Measurements from ENCODE around the gene VCAN. TPM values are rescaled to one million over a fixed set of nuclear protein-coding genes. Genes with fewer than 3 reads are reported as not detected.

Gene VCAN
- total RNA-seq (2014; rRNA removed; shearing (Covaris generic)) (241 and 327 TPM in 2 replicates), polyA plus RNA-seq (2016; fragmentation: Nextera tagmentation; extraction: Ambion mirVana) (98.5 and 98.9 TPM in 2 replicates)

GRCh38 chr5:83471405-83472212, at the start of gene VCAN:
TSS of gene VCAN (plus strand) at chr5:83471744. CDS start at chr5:83483519, 11,775 bp downstream.
- H3K4me1 ChIP-seq (ENCODE audit: insufficient read depth): peaks cover 25% of the 10 kb centered on the region
- H3K9me3 ChIP-seq (ENCODE audit: low read depth): no peaks in the 10 kb centered on the region
- H2AFZ ChIP-seq: peak within 1 kb of the TSS; percentile 74
- H3F3A ChIP-seq (ENCODE audit: insufficient read depth): peaks cover 46% of the 10 kb centered on the region
- no peak for TF ChIP-seq EZH2 (IDR thresholded peaks at IDR 0.05; ENCODE audit: insufficient read depth, poor library complexity, severe bottlenecking)
- no peak for TF ChIP-seq EZH2phosphoT487 (IDR thresholded peaks at IDR 0.05; ENCODE audit: insufficient read depth, low read depth)
- H3K27ac ChIP-seq: peak within 1 kb of the TSS; percentile 93
- H3K4me3 ChIP-seq: peak within 1 kb of the TSS; percentile 90
- H3K9ac ChIP-seq: peak within 1 kb of the TSS; percentile 86
- peaks cover 2% of the 10 kb centered on the region; the same call in 1 of the 2 replicates for H3K27me3 ChIP-seq (replicated peaks; ENCODE audit: insufficient read depth)
- H3K36me3 ChIP-seq (ENCODE audit: low read depth): no peaks in the 10 kb centered on the region
- peak within 1 kb of the TSS; percentile 94 for H3K4me2 ChIP-seq (ENCODE audit: unreplicated experiment)
- peaks cover 19% of the 10 kb centered on the region for H3K79me2 ChIP-seq (ENCODE audit: insufficient read depth)
- H4K20me1 ChIP-seq (ENCODE audit: insufficient read depth): no peaks in the 10 kb centered on the region
- in situ Hi-C loops (cut with MboI): loop anchor here (25.0 kb wide), 1 partner anchor 834 kb away; no protein-coding TSS in a partner anchor
- DNase-seq: peak; percentile 89
- H3K9me2 ChIP-seq (ENCODE audit: insufficient read depth): no peaks in the 10 kb centered on the region
- 1 to 2% methylated on average over 40 to 41 of the region's 43 CpGs for WGBS, 2 experiments (ENCODE audit: low coverage in 1 of 2, low lambda C conversion rate in 2 of 2, missing lambda C conversion rate in 2 of 2)

GRCh38 chr5:83422284-83422683, 49.3 kb upstream of the VCAN start:
- H4K20me1 ChIP-seq (ENCODE audit: insufficient read depth): no peaks in the 10 kb centered on the region
- WGBS, 2 experiments (ENCODE audit: low coverage in 1 of 2, low lambda C conversion rate in 2 of 2, missing lambda C conversion rate in 2 of 2): 97 to 98% methylated on average over 1 of the region's 1 CpG
- in situ Hi-C loops (cut with MboI): no loop called here

GRCh38 chr5:83426855-83427254, 44.7 kb upstream of the VCAN start:
- DNase-seq: no peak
- WGBS, 2 experiments (ENCODE audit: low coverage in 1 of 2, low lambda C conversion rate in 2 of 2, missing lambda C conversion rate in 2 of 2): 57 to 63% methylated on average over 1 of the region's 1 CpG
- no peaks in the 10 kb centered on the region for H3K36me3 ChIP-seq (ENCODE audit: low read depth)
- in situ Hi-C loops (cut with MboI): no loop called here
- H3K27ac ChIP-seq: no peak overlapping the region
- no peaks in the 10 kb centered on the region for H3K79me2 ChIP-seq (ENCODE audit: insufficient read depth)
- no peaks in the 10 kb centered on the region for H3K27me3 ChIP-seq (replicated peaks; ENCODE audit: insufficient read depth)
- H3F3A ChIP-seq (ENCODE audit: insufficient read depth): no peaks in the 10 kb centered on the region
- H3K4me1 ChIP-seq (ENCODE audit: insufficient read depth): no peaks in the 10 kb centered on the region
- H3K9me3 ChIP-seq (ENCODE audit: low read depth): no peaks in the 10 kb centered on the region
- TF ChIP-seq EZH2phosphoT487 (IDR thresholded peaks at IDR 0.05; ENCODE audit: insufficient read depth, low read depth) (no peak), EZH2 (IDR thresholded peaks at IDR 0.05; ENCODE audit: insufficient read depth, poor library complexity, severe bottlenecking) (no peak)
- no peak overlapping the region for H3K9ac ChIP-seq
- no peaks in the 10 kb centered on the region for H4K20me1 ChIP-seq (ENCODE audit: insufficient read depth)
- no peak overlapping the region for H2AFZ ChIP-seq
- H3K4me2 ChIP-seq (ENCODE audit: unreplicated experiment): no peak overlapping the region
- no peak overlapping the region for H3K4me3 ChIP-seq
- no peaks in the 10 kb centered on the region for H3K9me2 ChIP-seq (ENCODE audit: insufficient read depth)

More at GRCh38 chr5:83422284-83422683, 49.3 kb upstream of the VCAN start:
- Histone ChIP-seq H2AFZ (no peak overlapping the region), H3K27ac (no peak overlapping the region), H3K4me2 (ENCODE audit: unreplicated experiment) (no peak overlapping the region), H3K4me3 (no peak overlapping the region), H3K27me3 (replicated peaks; ENCODE audit: insufficient read depth) (no peaks in the 10 kb centered on the region), H3K36me3 (ENCODE audit: low read depth) (no peaks in the 10 kb centered on the region), H3K79me2 (ENCODE audit: insufficient read depth) (no peaks in the 10 kb centered on the region), H3K9me3 (ENCODE audit: low read depth) (no peaks in the 10 kb centered on the region), H3K9ac (no peak overlapping the region), H3K4me1 (ENCODE audit: insufficient read depth) (no peaks in the 10 kb centered on the region), H3K9me2 (ENCODE audit: insufficient read depth) (no peaks in the 10 kb centered on the region), H3F3A (ENCODE audit: insufficient read depth) (no peaks in the 10 kb centered on the region)
- DNase-seq: no peak
- TF ChIP-seq EZH2phosphoT487 (IDR thresholded peaks at IDR 0.05; ENCODE audit: insufficient read depth, low read depth) (no peak), EZH2 (IDR thresholded peaks at IDR 0.05; ENCODE audit: insufficient read depth, poor library complexity, severe bottlenecking) (no peak)

GRCh38 chr5:83428126-83428525, 43.4 kb upstream of the VCAN start:
- Histone ChIP-seq H3F3A (ENCODE audit: insufficient read depth) (0 out of 2 replicates have a peak, but pooled peaks cover 1% of the 10 kb centered on the region), H3K4me3 (no peak overlapping the region), H3K4me1 (ENCODE audit: insufficient read depth) (no peaks in the 10 kb centered on the region), H3K36me3 (ENCODE audit: low read depth) (no peaks in the 10 kb centered on the region), H3K9me3 (ENCODE audit: low read depth) (no peaks in the 10 kb centered on the region), H3K9me2 (ENCODE audit: insufficient read depth) (no peaks in the 10 kb centered on the region), H3K4me2 (ENCODE audit: unreplicated experiment) (no peak overlapping the region), H3K9ac (no peak overlapping the region), H2AFZ (no peak overlapping the region), H3K79me2 (ENCODE audit: insufficient read depth) (no peaks in the 10 kb centered on the region), H3K27me3 (replicated peaks; ENCODE audit: insufficient read depth) (no peaks in the 10 kb centered on the region), H4K20me1 (ENCODE audit: insufficient read depth) (no peaks in the 10 kb centered on the region), H3K27ac (no peak overlapping the region)
- in situ Hi-C loops (cut with MboI): no loop called here
- no peak for DNase-seq
- TF ChIP-seq EZH2 (IDR thresholded peaks at IDR 0.05; ENCODE audit: insufficient read depth, poor library complexity, severe bottlenecking) (no peak), EZH2phosphoT487 (IDR thresholded peaks at IDR 0.05; ENCODE audit: insufficient read depth, low read depth) (no peak)
- 97% methylated on average over 1 of the region's 1 CpG for WGBS, 2 experiments (ENCODE audit: low coverage in 1 of 2, low lambda C conversion rate in 2 of 2, missing lambda C conversion rate in 2 of 2)
